Mesodermal cell (in vitro differentiated cells): Measurements from ENCODE around the gene IGSF5.

Source experiments
- H3K27ac ChIP-seq: 2 replicates; pipeline ENCODE4 v1.7.0; 2013; ENCODE audit warnings: mild to moderate bottlenecking, low read depth, low read length, moderate library complexity; ENCODE audit not compliant: severe bottlenecking
- H3K36me3 ChIP-seq: 2 replicates; pipeline ENCODE4 v1.7.1; 2013; ENCODE audit warnings: mild to moderate bottlenecking, low read length, moderate library complexity; ENCODE audit not compliant: control insufficient read depth, insufficient read depth
- H3K4me1 ChIP-seq: one replicate; pipeline ENCODE4 v1.7.1; 2013; ENCODE audit warnings: mild to moderate bottlenecking, low read length; ENCODE audit not compliant: insufficient read depth, control insufficient read depth, poor library complexity, severe bottlenecking
- H3K4me3 ChIP-seq: 2 replicates; pipeline ENCODE4 v1.7.0; 2013; ENCODE audit warnings: low read length, control low read depth, mild to moderate bottlenecking; ENCODE audit not compliant: insufficient read depth, poor library complexity, severe bottlenecking; ENCODE audit errors: extremely low read depth
- H3K9me3 ChIP-seq: 2 replicates; pipeline ENCODE4 v1.7.1; 2013; ENCODE audit warnings: mild to moderate bottlenecking, low read length, moderate library complexity; ENCODE audit not compliant: control insufficient read depth
- WGBS, 2 experiments: methylation state at CpG; one replicate each; pipeline ENCODE4 v1.1.5; 2013; ENCODE audit warnings: missing lambda C conversion rate in 2 of 2; ENCODE audit not compliant: insufficient coverage in 2 of 2; 5-methylcytosine and 5-hydroxymethylcytosine counted together

Gene IGSF5

GRCh38 chr21:39714331-39714730 lies 30.7 kb upstream of the IGSF5 start:
- H3K4me1 ChIP-seq: no peaks in the 10 kb centered on the region
- H3K36me3 ChIP-seq: no peaks in the 10 kb centered on the region
- H3K27ac ChIP-seq: no peak overlapping the region
- H3K4me3 ChIP-seq: no peak overlapping the region
- H3K9me3 ChIP-seq: no peaks in the 10 kb centered on the region
- no CpG with 5 or more reads among the region's 1 CpG for WGBS, 2 experiments

DNA sequence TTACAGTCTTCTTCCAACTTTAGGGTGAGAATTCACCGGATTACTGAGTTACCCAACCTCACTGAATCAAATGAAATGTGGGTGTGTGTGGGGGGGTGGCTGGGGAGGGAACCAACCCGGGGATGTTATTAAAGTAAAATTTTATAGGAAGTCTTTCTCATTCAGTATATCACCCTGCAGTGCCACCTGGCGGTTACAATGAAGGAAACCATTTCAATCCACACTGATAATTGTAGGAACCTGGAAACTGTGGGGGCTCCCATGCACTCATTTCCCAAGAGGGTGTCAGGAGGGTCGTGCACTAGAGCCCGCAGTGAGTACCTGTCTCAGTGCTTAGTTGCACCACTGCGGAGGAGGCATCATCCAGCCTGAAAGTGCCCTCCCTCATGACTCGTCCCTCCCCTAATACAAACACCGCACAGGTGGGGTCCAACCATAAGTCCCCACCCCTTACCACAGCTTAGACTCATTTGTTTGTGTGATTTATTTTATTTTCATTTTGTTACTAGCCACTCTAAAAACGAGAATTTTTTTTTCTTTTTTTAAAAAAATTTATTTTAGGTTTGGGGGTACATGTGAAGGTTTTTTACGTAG lies 29.1 kb upstream of the IGSF5 start:
- H3K4me3 ChIP-seq: no peak overlapping the region
- no peaks in the 10 kb centered on the region for H3K9me3 ChIP-seq
- H3K27ac ChIP-seq: no peak overlapping the region
- 32 to 33% methylated on average over 2 to 5 of the region's 10 CpGs for WGBS, 2 experiments
- H3K4me1 ChIP-seq: no peaks in the 10 kb centered on the region
- no peaks in the 10 kb centered on the region for H3K36me3 ChIP-seq

DNA sequence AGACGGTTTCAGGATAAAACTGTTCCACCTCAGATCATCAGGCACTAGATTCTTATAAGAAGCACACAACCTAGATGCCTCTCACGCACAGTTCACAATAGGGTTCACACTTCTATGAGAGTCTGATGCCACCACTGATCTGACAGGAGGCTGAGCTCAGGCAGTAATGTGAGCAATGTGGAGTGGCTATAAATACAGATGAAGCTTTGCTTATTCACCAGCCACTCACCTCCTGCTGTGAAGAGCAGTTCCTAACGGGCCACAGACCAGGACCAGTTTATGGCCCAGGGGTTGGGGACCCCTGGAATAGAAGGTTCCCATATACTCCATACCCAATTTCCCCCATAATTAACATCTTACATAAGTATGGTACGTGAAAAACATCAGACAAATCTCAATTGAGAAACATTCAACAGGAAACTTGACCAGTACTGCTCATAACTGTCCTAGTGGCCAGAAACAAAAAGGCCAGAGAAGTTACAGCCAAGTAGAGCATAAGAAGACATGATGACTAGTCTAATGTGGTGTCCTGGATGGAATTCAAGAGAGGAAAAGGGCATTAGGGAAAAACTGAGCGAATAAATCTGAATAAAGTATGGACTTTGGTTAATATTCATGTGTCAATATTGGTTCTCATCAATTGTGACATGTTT lies 24.7 kb upstream of the IGSF5 start:
- Histone ChIP-seq H3K4me3 (no peak overlapping the region), H3K4me1 (no peaks in the 10 kb centered on the region), H3K36me3 (no peaks in the 10 kb centered on the region), H3K27ac (no peak overlapping the region), H3K9me3 (peaks cover 4% of the 10 kb centered on the region)
- WGBS, 2 experiments: 85 to 90% methylated on average over 2 to 4 of the region's 5 CpGs

GRCh38 chr21:39721885-39722284 lies 23.1 kb upstream of the IGSF5 start:
- H3K36me3 ChIP-seq: no peaks in the 10 kb centered on the region
- H3K4me3 ChIP-seq: no peak overlapping the region
- H3K9me3 ChIP-seq: peaks cover 4% of the 10 kb centered on the region
- H3K4me1 ChIP-seq: no peaks in the 10 kb centered on the region
- WGBS, 2 experiments: 100% methylated on average over 1 of the region's 1 CpG
- no peak overlapping the region for H3K27ac ChIP-seq

- Histone ChIP-seq H3K4me1 (no peaks in the 10 kb centered on the region), H3K27ac (no peak overlapping the region), H3K4me3 (no peak overlapping the region), H3K9me3 (peaks cover 4% of the 10 kb centered on the region), H3K36me3 (no peaks in the 10 kb centered on the region)
- WGBS, 2 experiments: 94 to 98% methylated on average over 3 to 4 of the region's 5 CpGs
Measured at GRCh38 chr21:39724944-39725343, 20.0 kb upstream of the IGSF5 start.

DNA sequence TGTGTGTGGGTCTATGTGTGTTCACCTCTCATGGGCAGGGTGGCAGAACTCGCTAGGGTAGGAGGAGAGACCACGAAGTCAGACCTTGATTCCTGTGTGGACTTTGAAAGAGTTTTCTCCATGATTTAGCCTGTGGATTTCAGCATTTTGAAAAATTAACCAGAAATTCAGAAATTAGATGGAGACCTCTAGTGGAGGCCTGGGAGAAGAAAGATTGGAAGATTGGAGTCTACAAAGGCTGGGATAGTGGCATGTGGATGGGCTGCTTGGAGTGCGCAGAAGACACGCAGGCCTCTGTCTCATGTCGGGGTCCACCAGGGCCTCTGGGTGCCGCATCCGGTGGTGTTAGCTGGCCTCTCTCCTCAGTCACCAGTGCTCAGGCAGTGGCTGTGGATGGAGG lies 18.9 kb upstream of the IGSF5 start:
- Histone ChIP-seq H3K4me3 (no peak overlapping the region), H3K36me3 (no peaks in the 10 kb centered on the region), H3K9me3 (peaks cover 4% of the 10 kb centered on the region), H3K27ac (no peak overlapping the region), H3K4me1 (no peaks in the 10 kb centered on the region)
- 91 to 97% methylated on average over 7 of the region's 7 CpGs for WGBS, 2 experiments

DNA sequence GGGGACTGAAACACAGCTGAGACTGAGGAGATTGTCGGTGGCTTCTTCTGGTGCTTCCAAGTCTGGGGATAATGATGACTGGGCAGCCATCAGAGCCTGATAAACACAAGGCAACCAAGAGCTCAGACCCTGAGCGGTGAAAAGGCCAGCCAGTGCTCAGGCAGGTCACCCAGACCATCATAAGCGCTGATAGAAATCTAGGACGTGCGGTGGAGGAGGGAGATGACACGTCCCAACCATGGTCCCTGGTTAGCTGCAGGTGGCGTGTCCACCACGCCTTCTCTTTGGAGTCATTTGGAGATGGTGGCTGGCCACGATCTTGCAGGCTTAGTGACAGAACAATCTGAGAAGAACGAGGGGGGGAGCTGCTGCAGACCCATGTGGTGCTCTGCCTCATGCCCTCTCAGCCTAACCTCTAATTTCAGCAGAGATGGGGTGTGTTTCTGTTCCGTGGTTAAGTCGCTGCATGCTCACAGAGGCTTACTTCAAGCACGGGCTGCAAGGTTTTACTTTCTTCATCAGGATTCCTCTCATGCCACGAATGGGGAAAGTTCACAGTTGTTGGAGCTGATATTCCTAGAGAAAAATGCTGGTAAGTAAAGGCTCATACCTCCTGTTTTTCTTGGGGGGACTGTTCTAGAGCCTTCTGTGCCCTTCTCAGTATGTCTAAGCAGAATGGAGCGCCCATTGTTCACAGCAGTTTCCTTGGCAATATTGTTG lies 17.4 kb upstream of the IGSF5 start:
- Histone ChIP-seq H3K27ac (no peak overlapping the region), H3K9me3 (peaks cover 4% of the 10 kb centered on the region), H3K4me1 (no peaks in the 10 kb centered on the region), H3K36me3 (no peaks in the 10 kb centered on the region), H3K4me3 (no peak overlapping the region)
- 81 to 87% methylated on average over 13 to 14 of the region's 15 CpGs for WGBS, 2 experiments

DNA sequence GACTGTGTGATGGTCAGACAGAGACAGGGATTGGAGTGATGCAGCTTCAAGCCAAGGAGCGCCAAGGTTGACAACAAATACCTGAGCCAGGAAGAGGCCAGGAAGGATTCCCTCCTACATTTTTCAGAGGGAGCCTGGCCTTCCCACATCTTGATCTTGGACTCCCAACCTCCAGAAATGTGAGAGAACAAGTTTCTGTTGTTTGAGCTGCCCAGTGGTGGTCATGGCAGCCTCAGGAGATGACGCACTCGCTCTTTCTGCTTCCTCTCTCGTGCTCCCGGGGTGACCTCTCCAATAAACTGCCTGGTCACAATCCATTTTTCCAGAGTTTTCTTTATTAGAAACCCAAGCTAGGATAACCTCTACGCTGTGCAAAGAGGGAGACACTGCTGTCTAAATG lies 16.6 kb upstream of the IGSF5 start:
- no peak overlapping the region for H3K4me3 ChIP-seq
- peaks cover 2% of the 10 kb centered on the region for H3K9me3 ChIP-seq
- H3K4me1 ChIP-seq: no peaks in the 10 kb centered on the region
- H3K36me3 ChIP-seq: no peaks in the 10 kb centered on the region
- WGBS, 2 experiments: 90 to 92% methylated on average over 3 of the region's 6 CpGs
- no peak overlapping the region for H3K27ac ChIP-seq

- H3K4me1 ChIP-seq: no peaks in the 10 kb centered on the region
- no peak overlapping the region for H3K27ac ChIP-seq
- 81 to 87% methylated on average over 9 to 10 of the region's 13 CpGs for WGBS, 2 experiments
- H3K36me3 ChIP-seq: no peaks in the 10 kb centered on the region
- H3K4me3 ChIP-seq: no peak overlapping the region
- H3K9me3 ChIP-seq: no peaks in the 10 kb centered on the region
Measured at GRCh38 chr21:39730418-39731157, 14.4 kb upstream of the IGSF5 start.

- Histone ChIP-seq H3K4me3 (no peak overlapping the region), H3K36me3 (no peaks in the 10 kb centered on the region), H3K9me3 (no peaks in the 10 kb centered on the region), H3K4me1 (no peaks in the 10 kb centered on the region), H3K27ac (no peak overlapping the region)
- WGBS, 2 experiments: 90% methylated on average over 2 of the region's 4 CpGs; no CpG with 5 or more reads in 1 of the 2 experiments
Measured at GRCh38 chr21:39736716-39737115, 8.3 kb upstream of the IGSF5 start.
